Vagina (tissue), 2 donors: Measurements from ENCODE around the gene LIMK1. TPM values are rescaled to one million over a fixed set of nuclear protein-coding genes. Genes with fewer than 3 reads are reported as not detected.

Source experiments
- DNase-seq, 2 donors: peaks; one replicate each; pipeline ENCODE4 v3.0.0-alpha.2; 2017; ENCODE audit errors: extremely low spot score in 2 of 2
- H3K27ac ChIP-seq: fragments of 200-600 bp; sonication (generic); one replicate; pipeline ENCODE4 v1.5.1; 2019
- H3K27me3 ChIP-seq: fragments of 200-600 bp; sonication (generic); one replicate; pipeline ENCODE4 v1.5.1; 2019
- H3K36me3 ChIP-seq, 2 donors: fragments of 200-600 bp; sonication (generic); one replicate each; pipeline ENCODE4 v1.5.1; 2017 to 2019
- H3K4me1 ChIP-seq: fragments of 200-600 bp; sonication (generic); one replicate; pipeline ENCODE4 v1.5.1; 2019
- H3K4me3 ChIP-seq, 2 donors: fragments of 200-600 bp; sonication (generic); 1 replicate in 1 of 2; 2 replicates in 1 of 2; pipeline ENCODE4 v1.5.1; 2016 to 2019
- H3K9me3 ChIP-seq: fragments of 200-600 bp; sonication (generic); one replicate; pipeline ENCODE4 v1.5.1; 2019
- POLR2A ChIP-seq, 2 donors: fragments of 450-650 bp; IDR thresholded peaks; one replicate each; pipeline ENCODE4 v1.6.1; 2017; ENCODE audit warnings: antibody characterized with exemption in 2 of 2, mild to moderate bottlenecking in 2 of 2, moderate library complexity in 2 of 2
- POLR2AphosphoS5 ChIP-seq, 2 donors: sonication (generic); formaldehyde crosslinking; IDR thresholded peaks; one replicate each; pipeline ENCODE4 v1.9.0; 2017; ENCODE audit warnings: antibody characterized with exemption in 2 of 2, mild to moderate bottlenecking in 2 of 2, low read depth in 1 of 2; ENCODE audit not compliant: insufficient read depth in 1 of 2
- intact Hi-C: fragments of 100-400 bp; cut with DNase I; formaldehyde crosslinking; loops from one replicate; pipeline ENCODE4 v1.15.1; 2023
- total RNA-seq: library from RNA; depleted of rRNA; stranded (reverse); fragments of >200 nt; gene quantifications from one replicate; pipeline ENCODE4 v1.2.3, GENCODE V29; 2016
- TF ChIP-seq, protein P1 (sequence below), 3 experiments: fragments of 450-650 bp in 2 of 3; fragments of 200-600 bp in 1 of 3; sonication (generic) in 1 of 3; IDR thresholded peaks; one replicate each; pipeline ENCODE4 v1.5.1; 2017 to 2019; ENCODE audit warnings: antibody characterized with exemption in 3 of 3, mild to moderate bottlenecking in 2 of 3, moderate library complexity in 2 of 3

Gene LIMK1
- total RNA-seq, 1 donor from 2014 or later = 28.2 TPM

DNA sequence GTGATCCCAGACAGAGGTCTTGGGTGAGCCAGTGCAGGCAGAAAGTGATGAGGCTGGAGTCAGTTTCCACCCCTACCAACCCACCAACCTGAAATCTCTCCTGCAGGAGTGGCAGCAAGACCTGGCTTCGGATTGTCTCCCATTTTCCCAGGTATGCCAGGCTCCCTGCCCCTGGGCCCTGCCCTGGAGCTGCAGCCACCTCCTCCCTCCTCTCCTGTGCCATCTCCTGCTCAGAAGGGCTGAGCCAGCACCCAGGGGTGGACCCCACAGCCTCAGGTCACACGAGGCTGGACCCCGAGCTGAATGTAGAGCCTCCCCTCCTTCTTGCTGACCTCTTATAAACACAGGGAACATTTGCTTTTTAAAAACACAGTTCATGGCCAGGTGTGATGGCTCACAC, 17.0 kb upstream of the LIMK1 start:
- H3K27me3 ChIP-seq = no peaks in the 10 kb centered on the region
- no peaks in the 10 kb centered on the region for H3K9me3 ChIP-seq
- H3K27ac ChIP-seq = no peak overlapping the region
- peaks cover 9% of the 10 kb centered on the region for H3K4me1 ChIP-seq
- H3K36me3 ChIP-seq = peaks cover 0 to 11% of the 10 kb centered on the region in 2 donors
- TF ChIP-seq, protein P1, sequence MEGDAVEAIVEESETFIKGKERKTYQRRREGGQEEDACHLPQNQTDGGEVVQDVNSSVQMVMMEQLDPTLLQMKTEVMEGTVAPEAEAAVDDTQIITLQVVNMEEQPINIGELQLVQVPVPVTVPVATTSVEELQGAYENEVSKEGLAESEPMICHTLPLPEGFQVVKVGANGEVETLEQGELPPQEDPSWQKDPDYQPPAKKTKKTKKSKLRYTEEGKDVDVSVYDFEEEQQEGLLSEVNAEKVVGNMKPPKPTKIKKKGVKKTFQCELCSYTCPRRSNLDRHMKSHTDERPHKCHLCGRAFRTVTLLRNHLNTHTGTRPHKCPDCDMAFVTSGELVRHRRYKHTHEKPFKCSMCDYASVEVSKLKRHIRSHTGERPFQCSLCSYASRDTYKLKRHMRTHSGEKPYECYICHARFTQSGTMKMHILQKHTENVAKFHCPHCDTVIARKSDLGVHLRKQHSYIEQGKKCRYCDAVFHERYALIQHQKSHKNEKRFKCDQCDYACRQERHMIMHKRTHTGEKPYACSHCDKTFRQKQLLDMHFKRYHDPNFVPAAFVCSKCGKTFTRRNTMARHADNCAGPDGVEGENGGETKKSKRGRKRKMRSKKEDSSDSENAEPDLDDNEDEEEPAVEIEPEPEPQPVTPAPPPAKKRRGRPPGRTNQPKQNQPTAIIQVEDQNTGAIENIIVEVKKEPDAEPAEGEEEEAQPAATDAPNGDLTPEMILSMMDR (IDR thresholded peaks at IDR 0.05) = no peak
- TF ChIP-seq POLR2AphosphoS5 (IDR thresholded peaks at IDR 0.05; ENCODE audit: insufficient read depth in 1 of 2, low read depth in 1 of 2) (no peak), POLR2A (IDR thresholded peaks at IDR 0.05) (no peak)
- no peak for DNase-seq
- intact Hi-C loops = no loop called here
- H3K4me3 ChIP-seq = no peak overlapping the region

DNA sequence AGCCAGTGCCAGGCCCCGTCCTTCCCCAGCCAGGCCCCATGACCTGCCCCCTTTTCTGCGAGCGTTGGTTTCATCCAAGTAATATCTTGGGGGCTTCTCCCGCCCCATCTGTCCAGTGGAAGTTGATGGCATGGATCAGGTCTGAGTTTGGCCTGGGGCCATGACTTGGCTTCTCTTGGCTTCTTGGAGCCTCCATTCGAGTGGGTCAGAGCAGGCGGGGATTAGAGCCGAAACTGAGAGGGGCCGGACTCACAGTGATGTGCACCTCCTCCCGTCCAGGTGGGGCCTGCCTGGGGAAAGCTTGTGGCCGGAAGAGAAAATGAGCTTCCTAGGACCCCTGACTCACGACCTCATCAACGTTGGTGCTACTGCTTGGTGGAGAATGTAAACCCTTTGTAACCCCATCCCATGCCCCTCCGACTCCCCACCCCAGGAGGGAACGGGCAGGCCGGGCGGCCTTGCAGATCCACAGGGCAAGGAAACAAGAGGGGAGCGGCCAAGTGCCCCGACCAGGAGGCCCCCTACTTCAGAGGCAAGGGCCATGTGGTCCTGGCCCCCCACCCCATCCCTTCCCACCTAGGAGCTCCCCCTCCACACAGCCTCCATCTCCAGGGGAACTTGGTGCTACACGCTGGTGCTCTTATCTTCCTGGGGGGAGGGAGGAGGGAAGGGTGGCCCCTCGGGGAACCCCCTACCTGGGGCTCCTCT, 15.1 kb upstream of the LIMK1 start:
- Histone ChIP-seq H3K4me3 (no peak overlapping the region), H3K27me3 (no peaks in the 10 kb centered on the region), H3K4me1 (no peaks in the 10 kb centered on the region), H3K36me3 (peaks cover 0 to 2% of the 10 kb centered on the region in 2 donors), H3K27ac (peak overlapping the region; percentile 55), H3K9me3 (no peaks in the 10 kb centered on the region)
- intact Hi-C loops = no loop called here
- TF ChIP-seq, protein P1 (IDR thresholded peaks at IDR 0.05) = no peak
- TF ChIP-seq POLR2AphosphoS5 (IDR thresholded peaks at IDR 0.05; ENCODE audit: insufficient read depth in 1 of 2, low read depth in 1 of 2) (no peak), POLR2A (IDR thresholded peaks at IDR 0.05) (no peak)
- DNase-seq = no peak

DNA sequence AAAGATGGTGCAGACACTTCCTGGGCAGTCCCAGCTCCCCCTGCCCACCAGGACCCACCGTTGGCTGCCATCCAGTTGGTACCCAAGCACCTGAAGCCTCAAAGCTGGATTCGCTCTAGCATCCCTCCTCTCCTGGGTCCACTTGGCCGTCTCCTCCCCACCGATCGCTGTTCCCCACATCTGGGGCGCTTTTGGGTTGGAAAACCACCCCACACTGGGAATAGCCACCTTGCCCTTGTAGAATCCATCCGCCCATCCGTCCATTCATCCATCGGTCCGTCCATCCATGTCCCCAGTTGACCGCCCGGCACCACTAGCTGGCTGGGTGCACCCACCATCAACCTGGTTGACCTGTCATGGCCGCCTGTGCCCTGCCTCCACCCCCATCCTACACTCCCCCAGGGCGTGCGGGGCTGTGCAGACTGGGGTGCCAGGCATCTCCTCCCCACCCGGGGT, 14.5 kb upstream of the LIMK1 start:
- Histone ChIP-seq H3K9me3 (no peaks in the 10 kb centered on the region), H3K4me3 (no peak overlapping the region), H3K27me3 (no peaks in the 10 kb centered on the region), H3K27ac (no peak overlapping the region), H3K4me1 (no peaks in the 10 kb centered on the region), H3K36me3 (no peaks in the 10 kb centered on the region)
- no peak for DNase-seq
- intact Hi-C loops = no loop called here
- TF ChIP-seq POLR2AphosphoS5 (IDR thresholded peaks at IDR 0.05; ENCODE audit: insufficient read depth in 1 of 2, low read depth in 1 of 2) (no peak), POLR2A (IDR thresholded peaks at IDR 0.05) (no peak)
- TF ChIP-seq, protein P1 (IDR thresholded peaks at IDR 0.05) = no peak

DNA sequence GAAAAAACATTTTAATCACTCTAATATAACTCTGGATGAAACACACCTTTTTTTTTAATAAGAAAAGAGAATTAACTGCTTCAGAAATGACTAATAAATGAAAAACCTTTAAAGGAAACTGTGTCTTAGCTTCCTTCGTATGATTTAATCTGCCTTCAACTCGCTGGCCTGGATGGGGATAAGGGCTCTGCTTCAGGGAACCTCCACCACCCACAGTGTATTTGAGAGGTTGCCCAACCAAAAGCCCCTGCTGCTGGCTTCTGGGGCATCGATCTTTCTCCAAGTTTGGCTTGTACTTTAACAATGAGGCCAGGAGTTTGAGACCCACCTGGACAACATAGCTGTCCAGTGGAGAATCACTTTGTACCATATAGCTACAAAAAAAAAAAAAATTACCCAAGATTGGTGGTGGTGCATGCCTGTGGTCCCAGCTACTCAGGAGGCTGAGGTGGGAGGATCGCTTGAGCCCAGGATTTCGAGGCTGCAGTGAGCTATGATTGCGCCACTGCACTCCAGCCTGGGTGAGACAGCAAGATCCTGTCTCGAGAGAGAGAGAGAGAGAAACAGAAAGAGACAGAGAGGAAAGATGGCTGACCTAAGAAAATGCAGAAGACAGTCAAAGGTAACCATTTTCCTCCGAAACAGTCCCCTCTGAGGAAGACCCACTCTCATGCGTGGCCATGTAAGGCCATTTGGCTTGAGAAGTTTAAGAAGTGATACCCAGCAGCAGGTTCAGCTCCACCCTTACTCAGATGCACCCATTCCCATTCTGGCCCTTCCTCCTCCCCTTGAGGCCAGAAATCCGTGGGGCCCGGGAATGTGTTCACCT, 13.6 kb upstream of the LIMK1 start:
- Histone ChIP-seq H3K27me3 (no peaks in the 10 kb centered on the region), H3K36me3 (no peaks in the 10 kb centered on the region), H3K4me1 (no peaks in the 10 kb centered on the region), H3K27ac (peak overlapping the region; percentile 33), H3K9me3 (no peaks in the 10 kb centered on the region), H3K4me3 (no peak overlapping the region)
- intact Hi-C loops = no loop called here
- no peak for DNase-seq
- TF ChIP-seq POLR2A (IDR thresholded peaks at IDR 0.05) = no peak
- TF ChIP-seq POLR2AphosphoS5 (IDR thresholded peaks at IDR 0.05; ENCODE audit: insufficient read depth in 1 of 2, low read depth in 1 of 2) = no peak
- TF ChIP-seq, protein P1 (IDR thresholded peaks at IDR 0.05) = no peak

DNA sequence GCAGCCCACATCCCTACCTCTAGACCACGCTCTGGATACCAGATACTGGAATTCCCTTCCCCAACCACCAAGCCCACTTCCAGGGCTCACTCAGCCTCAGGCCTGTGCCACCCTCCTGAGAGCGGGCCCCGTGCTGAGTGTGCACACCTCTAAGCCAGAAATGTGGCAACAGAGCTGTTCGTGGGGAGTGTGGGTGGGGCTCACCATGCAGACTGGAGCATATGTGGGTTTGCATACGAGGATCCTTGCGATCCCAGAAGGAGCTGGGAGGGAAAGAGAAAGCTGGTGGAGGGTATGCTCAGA, 13.0 kb upstream of the LIMK1 start:
- Histone ChIP-seq H3K9me3 (no peaks in the 10 kb centered on the region), H3K4me1 (no peaks in the 10 kb centered on the region), H3K36me3 (no peaks in the 10 kb centered on the region), H3K27me3 (no peaks in the 10 kb centered on the region), H3K4me3 (no peak overlapping the region), H3K27ac (peak overlapping the region; percentile 33)
- intact Hi-C loops = no loop called here
- DNase-seq = no peak
- TF ChIP-seq POLR2A (IDR thresholded peaks at IDR 0.05) (no peak), POLR2AphosphoS5 (IDR thresholded peaks at IDR 0.05; ENCODE audit: insufficient read depth in 1 of 2, low read depth in 1 of 2) (no peak)
- TF ChIP-seq, protein P1 (IDR thresholded peaks at IDR 0.05) = no peak
